H1 (cell line): Measurements from ENCODE around the gene RNF43. TPM values are rescaled to one million over a fixed set of nuclear protein-coding genes. Genes with fewer than 3 reads are reported as not detected.

Experiments
- CTCF ChIA-PET: fragments of 300-600 bp; sonication (Branson Sonifier 250); formaldehyde crosslinking; loops from one replicate; lab custom pipeline; 2021; ENCODE audit not compliant: partially characterized antibody; lab: Charles Lee
- POLR2A ChIA-PET: fragments of 300-600 bp; sonication (Branson Sonifier 250); formaldehyde crosslinking; loops from one replicate; lab custom pipeline; 2021; ENCODE audit warnings: inconsistent platforms; ENCODE audit not compliant: partially characterized antibody; lab: Charles Lee
- DNase-seq, 2 experiments: peaks; one replicate each; pipeline versions ENCODE4 v3.0.0 to v3.0.0-alpha.2; 2010 to 2022; ENCODE audit warnings: low spot score in 2 of 2, low read depth in 1 of 2, mixed read lengths in 1 of 2
- FAIRE-seq: peaks from 2 replicates; lab custom pipeline; 2011; peaks lifted over from hg19 to GRCh38; lab: Jason Lieb, UNC
- H2AFZ ChIP-seq: 2 replicates; pipeline ENCODE4 v1.8.1; 2012; ENCODE audit warnings: low read length, inconsistent platforms
- H2AK5ac ChIP-seq: 2 replicates; pipeline ENCODE4 v1.6.1; 2013; ENCODE audit warnings: low read depth, low read length
- H2BK120ac ChIP-seq: replicated peaks from 2 replicates; pipeline ENCODE3; 2013; ENCODE audit warnings: low read depth, low read length, inconsistent platforms
- H2BK12ac ChIP-seq: 2 replicates; pipeline ENCODE4 v1.6.1; 2013; ENCODE audit warnings: low read depth, low read length
- H2BK15ac ChIP-seq: 2 replicates; pipeline ENCODE4 v1.6.1; 2013; ENCODE audit warnings: low read length
- H2BK20ac ChIP-seq: 2 replicates; pipeline ENCODE4 v1.6.1; 2013; ENCODE audit warnings: low read length
- H2BK5ac ChIP-seq: 2 replicates; pipeline ENCODE4 v1.6.1; 2013; ENCODE audit warnings: low read depth, low read length
- H3K14ac ChIP-seq: 2 replicates; pipeline ENCODE4 v1.6.1; 2013; ENCODE audit warnings: inconsistent platforms; ENCODE audit not compliant: insufficient read length
- H3K18ac ChIP-seq: 2 replicates; pipeline ENCODE4 v1.6.1; 2013; ENCODE audit warnings: low read length; ENCODE audit errors: extremely low read depth
- H3K23ac ChIP-seq: 2 replicates; pipeline ENCODE4 v1.6.1; 2013; ENCODE audit warnings: inconsistent platforms; ENCODE audit not compliant: insufficient read length
- H3K23me2 ChIP-seq: 2 replicates; pipeline ENCODE4 v1.6.1; 2013; ENCODE audit warnings: low read depth, low read length
- H3K27ac ChIP-seq: 2 replicates; pipeline ENCODE4 v1.6.1; 2011; ENCODE audit warnings: low read depth, low read length, inconsistent platforms
- H3K27me3 ChIP-seq, 4 experiments: replicated peaks in 1 of 4; 1 replicate in 1 of 4; 2 replicates in 3 of 4; pipeline versions ENCODE4 v1.6.1 to v1.8.1; 2011 to 2013; ENCODE audit warnings: low read length in 3 of 4, mild to moderate bottlenecking in 3 of 4, inconsistent platforms in 2 of 4, mixed read lengths in 2 of 4, moderate library complexity in 1 of 4; ENCODE audit not compliant: control insufficient read depth in 3 of 4, insufficient read depth in 3 of 4; ENCODE audit errors: extremely low read depth in 1 of 4
- H3K36me3 ChIP-seq, 4 experiments: 2 replicates each; pipeline versions ENCODE4 v1.6.1 to v1.8.1; 2011 to 2013; ENCODE audit warnings: mild to moderate bottlenecking in 4 of 4, low read length in 3 of 4, moderate library complexity in 2 of 4, control low read depth in 1 of 4, inconsistent platforms in 1 of 4; ENCODE audit not compliant: insufficient read depth in 4 of 4, control insufficient read depth in 2 of 4
- H3K4ac ChIP-seq: replicated peaks from 2 replicates; pipeline ENCODE3; 2013; ENCODE audit warnings: low read length, low read depth, mixed read lengths, inconsistent platforms; ENCODE audit not compliant: insufficient read length
- H3K4me1 ChIP-seq, 4 experiments: replicated peaks in 1 of 4; 1 replicate in 1 of 4; 2 replicates in 3 of 4; pipeline versions ENCODE4 v1.6.1 to v1.8.1; 2011 to 2013; ENCODE audit warnings: low read length in 3 of 4, inconsistent platforms in 2 of 4, mixed read lengths in 1 of 4; ENCODE audit not compliant: insufficient read depth in 4 of 4, control insufficient read depth in 3 of 4
- H3K4me2 ChIP-seq, 2 experiments: 2 replicates each; pipeline versions ENCODE4 v1.6.1 to v1.8.1; 2011 to 2013; ENCODE audit warnings: low read depth in 2 of 2, low read length in 2 of 2, control low read depth in 1 of 2, inconsistent platforms in 1 of 2, mild to moderate bottlenecking in 1 of 2; ENCODE audit not compliant: insufficient read depth in 1 of 2
- H3K4me3 ChIP-seq, 4 experiments: fragments of 200-600, 300-600 bp in 1 of 4; sonication (generic), shearing (Covaris generic), sonication (Bioruptor Twin) in 1 of 4; 2 replicates each; pipeline versions ENCODE4 v1.5.1 to v1.8.1; 2011 to 2016; ENCODE audit warnings: low read length in 4 of 4, low read depth in 3 of 4, control low read depth in 2 of 4, inconsistent platforms in 2 of 4, mild to moderate bottlenecking in 2 of 4, mixed read lengths in 1 of 4, moderate library complexity in 1 of 4; ENCODE audit not compliant: insufficient read depth in 2 of 4; ENCODE audit errors: extremely low read depth in 1 of 4
- H3K56ac ChIP-seq: replicated peaks from 2 replicates; pipeline ENCODE3; 2013; ENCODE audit warnings: low read depth, mild to moderate bottlenecking, mixed read lengths, low read length, inconsistent platforms; ENCODE audit not compliant: insufficient read length
- H3K79me1 ChIP-seq: 2 replicates; pipeline ENCODE4 v1.6.1; 2013; ENCODE audit warnings: low read depth, low read length, control low read depth
- H3K79me2 ChIP-seq, 2 experiments: 2 replicates each; pipeline versions ENCODE4 v1.6.1 to v1.8.1; 2012 to 2013; ENCODE audit warnings: low read length in 2 of 2, mild to moderate bottlenecking in 2 of 2, inconsistent platforms in 1 of 2; ENCODE audit not compliant: insufficient read depth in 2 of 2, control insufficient read depth in 1 of 2
- H3K9ac ChIP-seq, 4 experiments: replicated peaks in 1 of 4; 1 replicate in 1 of 4; 2 replicates in 3 of 4; pipeline versions ENCODE4 v1.6.1 to v1.8.1; 2011 to 2013; ENCODE audit warnings: low read depth in 3 of 4, low read length in 3 of 4, control low read depth in 2 of 4, mild to moderate bottlenecking in 2 of 4, moderate library complexity in 2 of 4, inconsistent platforms in 1 of 4; ENCODE audit errors: extremely low read depth in 1 of 4
- H3K9me3 ChIP-seq, 2 experiments: 2 replicates each; pipeline versions ENCODE4 v1.6.1 to v1.8.1; 2012 to 2013; ENCODE audit warnings: mild to moderate bottlenecking in 2 of 2, moderate library complexity in 2 of 2, control low read depth in 1 of 2, inconsistent platforms in 1 of 2, low read depth in 1 of 2, low read length in 1 of 2, mixed read lengths in 1 of 2; ENCODE audit not compliant: insufficient read depth in 2 of 2
- H4K20me1 ChIP-seq, 2 experiments: replicated peaks in 1 of 2; 2 replicates each; pipeline versions ENCODE3 to v1.8.1; 2011 to 2013; ENCODE audit warnings: inconsistent platforms in 2 of 2, low read length in 2 of 2, mild to moderate bottlenecking in 1 of 2; ENCODE audit not compliant: insufficient read depth in 2 of 2, control insufficient read depth in 1 of 2
- H4K5ac ChIP-seq: 2 replicates; pipeline ENCODE4 v1.6.1; 2013; ENCODE audit warnings: low read length, low read depth, mixed read lengths, inconsistent platforms; ENCODE audit not compliant: insufficient read length
- H4K8ac ChIP-seq: 2 replicates; pipeline ENCODE4 v1.8.0; 2013; ENCODE audit warnings: mild to moderate bottlenecking, moderate library complexity, low read length, inconsistent platforms; ENCODE audit not compliant: insufficient read depth; ENCODE audit errors: extremely low read depth
- H4K91ac ChIP-seq: replicated peaks from 2 replicates; pipeline ENCODE3; 2013; ENCODE audit warnings: low read length, mixed read lengths, inconsistent platforms; ENCODE audit not compliant: insufficient read length
- CREB1 ChIP-seq: IDR thresholded peaks from 2 replicates; pipeline ENCODE4 v1.6.1; 2012; ENCODE audit warnings: inconsistent platforms
- POLR2A ChIP-seq, 2 experiments: IDR thresholded peaks; 1 replicate in 1 of 2; 2 replicates in 1 of 2; pipeline ENCODE4 v1.6.1; 2011; ENCODE audit warnings: low read depth in 2 of 2, low read length in 2 of 2, mild to moderate bottlenecking in 2 of 2; ENCODE audit errors: control extremely low read depth in 1 of 2
- polyA plus RNA-seq, 7 experiments: library from polyadenylated mRNA; depleted of rRNA in 3 of 7; stranded (reverse) in 5 of 7; unstranded in 2 of 7; fragments of >200 nt in 5 of 7; fragments of 200-250 nt in 2 of 7; gene quantifications; 1 replicate in 5 of 7; 2 replicates in 1 of 7; 4 replicates in 1 of 7; pipeline versions ENCODE4 v1.2.1 to v1.2.3, GENCODE V29; 2011 to 2013; ENCODE audit warnings: missing spikeins in 2 of 7, mixed read lengths in 2 of 7
- total RNA-seq: library from RNA; stranded (reverse); fragmentation: NEBNext Ultra II Directional; extraction: Animal tissue kit (Norgen Biotek cat#: 25700); gene quantifications from 2 replicates; pipeline ENCODE4 v1.2.1, GENCODE V29; 2021

RNF43 gene
- total and polyA plus RNA-seq, 2 of the 8 experiments (the other 6 are each of a cell fraction or from before 2014, with no cell fraction given), result 0.89 to 1.5 TPM

- FAIRE-seq, result no peak
- H3K79me2 ChIP-seq, result no peaks in the 10 kb centered on the region
- CTCF ChIA-PET, result interaction anchor here (1.3 kb wide), 1 partner anchor 16 kb away, joined by 6 read pairs; the partner anchor contains the start of gene RNF43
These were observed 15.3 kb downstream of the RNF43 start for GRCh38 chr17:58402047-58402446.

More at GRCh38 chr17:58402047-58402446, 15.3 kb downstream of the RNF43 start:
- no peak overlapping the region for H2BK15ac ChIP-seq
- no peaks in the 10 kb centered on the region for H3K23me2 ChIP-seq
- POLR2A ChIA-PET, result no interaction called here
- no peak overlapping the region for H3K27ac ChIP-seq
- H2AFZ ChIP-seq, result no peak overlapping the region
- no peak overlapping the region for H2BK5ac ChIP-seq
- no peak overlapping the region for H3K23ac ChIP-seq
- peaks cover 19 to 50% (median 38%) of the 10 kb centered on the region in 4 experiments; a peak in 6 of 7 replicates for H3K27me3 ChIP-seq
- no peak overlapping the region for H3K18ac ChIP-seq
- H3K4ac ChIP-seq, result no peak overlapping the region
- no peak overlapping the region for H3K14ac ChIP-seq
- H2BK120ac ChIP-seq, result no peak overlapping the region
- no peak overlapping the region for H3K56ac ChIP-seq
- TF ChIP-seq CREB1 (no peak), POLR2A (IDR thresholded peaks at IDR 0.05; ENCODE audit: control extremely low read depth in 1 of 2, low read depth in 2 of 2, low read length in 2 of 2) (no peak)
- no peak overlapping the region for H3K4me3 ChIP-seq
- no peak overlapping the region; the same call in 1 of the 2 replicates for H2AK5ac ChIP-seq
- H2BK12ac ChIP-seq, result peak overlapping the region; percentile 65; the same call in 1 of the 2 replicates
- H4K91ac ChIP-seq, result no peak overlapping the region
- DNase-seq, result no peak
- no peaks in the 10 kb centered on the region for H3K36me3 ChIP-seq
- peaks cover 2 to 12% (median 8%) of the 10 kb centered on the region in 4 experiments; a peak in 4 of 7 replicates for H3K4me1 ChIP-seq
- no peak overlapping the region for H2BK20ac ChIP-seq
- H3K9ac ChIP-seq, result no peak overlapping the region
- H4K5ac ChIP-seq, result no peak overlapping the region
- no peak overlapping the region for H4K8ac ChIP-seq
- H4K20me1 ChIP-seq, result peaks cover 0 to 2% of the 10 kb centered on the region in 2 experiments
- no peak overlapping the region for H3K4me2 ChIP-seq
- no peaks in the 10 kb centered on the region for H3K9me3 ChIP-seq
- H3K79me1 ChIP-seq, result no peaks in the 10 kb centered on the region
